Measurements from ENCODE around the gene PRR35. TPM values are rescaled to one million over a fixed set of nuclear protein-coding genes. Genes with fewer than 3 reads are reported as not detected.

Gene PRR35
- total RNA-seq, 1 experiment from 2014 or later: not detected

GRCh38 chr16:590815-591200 is 30.6 kb downstream of the PRR35 start:
- ChIA-PET POLR2A (ENCODE audit: unreplicated experiment) (no interaction called here), CTCF (interaction anchor here (0.6 to 1.2 kb wide), 2 partner anchors 45 to 70 kb away, joined by 3 read pairs; partner anchors contain the start of gene METTL26)
- Histone ChIP-seq H3K9ac (ENCODE audit: low read length) (peak overlapping the region; percentile 69), H3F3A (ENCODE audit: low read length, unreplicated experiment) (no peaks in the 10 kb centered on the region), H4K20me1 (ENCODE audit: low read length) (peaks cover 12% of the 10 kb centered on the region; the same call in 1 of the 2 replicates), H3K4me1 (ENCODE audit: insufficient read depth, low read length) (peaks cover 28% of the 10 kb centered on the region), H3K79me2 (ENCODE audit: low read length) (peaks cover 64% of the 10 kb centered on the region), H3K4me3 (ENCODE audit: low read length) (peak overlapping the region; percentile 91), H3K9me2 (replicated peaks; ENCODE audit: low read length) (no peaks in the 10 kb centered on the region), H2AFZ (ENCODE audit: low read length) (no peak overlapping the region), H3K4me2 (ENCODE audit: low read length) (peak overlapping the region; percentile 97), H3K36me3 (ENCODE audit: low read depth, low read length) (no peaks in the 10 kb centered on the region), H3K9me3 (ENCODE audit: low read length) (no peaks in the 10 kb centered on the region), H3K27me3 (ENCODE audit: low read length) (no peaks in the 10 kb centered on the region), H3K27ac (ENCODE audit: low read length) (no peak overlapping the region)
- BruUV-seq (replicated peaks): no TSS peak
- no peak for TF ChIP-seq EZH2phosphoT487 (IDR thresholded peaks at IDR 0.05; ENCODE audit: borderline replicate concordance, low read length)
- no peak for TF ChIP-seq CTCF (conservative IDR thresholded peaks at IDR 0.05; ENCODE audit: low read depth, low read length)
- TF ChIP-seq EZH2 (IDR thresholded peaks at IDR 0.05; ENCODE audit: low read length, unreplicated experiment): no peak
- DNase-seq (no peak), ATAC-seq (no peak)
- intact Hi-C loops (cut with micrococcal nuclease): no loop called here

- CTCF ChIA-PET: no interaction called here
- no peak overlapping the region for H3K27ac ChIP-seq (ENCODE audit: low read length)
- H3K9me3 ChIP-seq (ENCODE audit: low read length): no peaks in the 10 kb centered on the region
- DNase-seq: no peak
- POLR2A ChIA-PET (ENCODE audit: unreplicated experiment): no interaction called here
- peaks cover 12% of the 10 kb centered on the region; the same call in 1 of the 2 replicates for H4K20me1 ChIP-seq (ENCODE audit: low read length)
- H3K79me2 ChIP-seq (ENCODE audit: low read length): peaks cover 69% of the 10 kb centered on the region
- H3K9ac ChIP-seq (ENCODE audit: low read length): no peak overlapping the region
- no peak overlapping the region for H2AFZ ChIP-seq (ENCODE audit: low read length)
- H3F3A ChIP-seq (ENCODE audit: low read length, unreplicated experiment): no peaks in the 10 kb centered on the region
- H3K4me2 ChIP-seq (ENCODE audit: low read length): peak overlapping the region; percentile 97
- H3K4me3 ChIP-seq (ENCODE audit: low read length): peak overlapping the region; percentile 91
- TF ChIP-seq EZH2phosphoT487 (IDR thresholded peaks at IDR 0.05; ENCODE audit: borderline replicate concordance, low read length) (no peak), CTCF (conservative IDR thresholded peaks at IDR 0.05; ENCODE audit: low read depth, low read length) (no peak), EZH2 (IDR thresholded peaks at IDR 0.05; ENCODE audit: low read length, unreplicated experiment) (no peak)
- intact Hi-C loops (cut with micrococcal nuclease): no loop called here
- BruUV-seq (replicated peaks): no TSS peak
- H3K36me3 ChIP-seq (ENCODE audit: low read depth, low read length): no peaks in the 10 kb centered on the region
- no peak for ATAC-seq
- peaks cover 28% of the 10 kb centered on the region for H3K4me1 ChIP-seq (ENCODE audit: insufficient read depth, low read length)
- H3K9me2 ChIP-seq (replicated peaks; ENCODE audit: low read length): no peaks in the 10 kb centered on the region
- no peaks in the 10 kb centered on the region for H3K27me3 ChIP-seq (ENCODE audit: low read length)
These were observed 31.0 kb downstream of the PRR35 start for GRCh38 chr16:591231-591630.

- Histone ChIP-seq H3K27me3 (ENCODE audit: low read length) (no peaks in the 10 kb centered on the region), H3K9ac (ENCODE audit: low read length) (no peak overlapping the region), H2AFZ (ENCODE audit: low read length) (no peak overlapping the region), H4K20me1 (ENCODE audit: low read length) (peaks cover 12% of the 10 kb centered on the region; the same call in 1 of the 2 replicates), H3K4me1 (ENCODE audit: insufficient read depth, low read length) (peaks cover 28% of the 10 kb centered on the region), H3K9me2 (replicated peaks; ENCODE audit: low read length) (no peaks in the 10 kb centered on the region), H3K27ac (ENCODE audit: low read length) (no peak overlapping the region), H3F3A (ENCODE audit: low read length, unreplicated experiment) (no peaks in the 10 kb centered on the region), H3K79me2 (ENCODE audit: low read length) (peaks cover 76% of the 10 kb centered on the region), H3K36me3 (ENCODE audit: low read depth, low read length) (no peaks in the 10 kb centered on the region), H3K4me2 (ENCODE audit: low read length) (peak overlapping the region; percentile 31; the same call in 1 of the 2 replicates), H3K9me3 (ENCODE audit: low read length) (no peaks in the 10 kb centered on the region), H3K4me3 (ENCODE audit: low read length) (no peak overlapping the region)
- TF ChIP-seq EZH2 (IDR thresholded peaks at IDR 0.05; ENCODE audit: low read length, unreplicated experiment): no peak
- TF ChIP-seq CTCF (conservative IDR thresholded peaks at IDR 0.05; ENCODE audit: low read depth, low read length): no peak
- TF ChIP-seq EZH2phosphoT487 (IDR thresholded peaks at IDR 0.05; ENCODE audit: borderline replicate concordance, low read length): no peak
- ChIA-PET POLR2A (ENCODE audit: unreplicated experiment) (no interaction called here), CTCF (no interaction called here)
- DNase-seq: no peak
- intact Hi-C loops (cut with micrococcal nuclease): no loop called here
- no peak for ATAC-seq
- no TSS peak for BruUV-seq (replicated peaks)
These were observed 31.8 kb downstream of the PRR35 start for GRCh38 chr16:591892-592517.
